Loucy (cell line): ENCODE results near the gene KCNJ11.

Experiments
- H2AFZ ChIP-seq: fragments of 200-600 bp; sonication (generic); 2 replicates; pipeline ENCODE4 v1.6.0; 2016; ENCODE audit warnings: antibody characterized with exemption, mild to moderate bottlenecking, low read length, moderate library complexity
- H3F3A ChIP-seq: fragments of 200-600 bp; 2 replicates; pipeline ENCODE4 v1.6.0; 2016; ENCODE audit warnings: antibody characterized with exemption, low read depth, mild to moderate bottlenecking
- H3K27me3 ChIP-seq: fragments of 200-600 bp; sonication (generic); 2 replicates; pipeline ENCODE4 v1.6.1; 2014; ENCODE audit warnings: low read length, mild to moderate bottlenecking; ENCODE audit not compliant: insufficient read depth, poor library complexity, severe bottlenecking
- H3K36me3 ChIP-seq: fragments of 200-600 bp; sonication (generic); 2 replicates; pipeline ENCODE4 v1.6.1; 2016; ENCODE audit warnings: low read length; ENCODE audit not compliant: insufficient read depth
- H3K4me1 ChIP-seq: fragments of 200-600 bp; sonication (generic); 2 replicates; pipeline ENCODE4 v1.5.1; 2014; ENCODE audit warnings: low read length, mild to moderate bottlenecking; ENCODE audit not compliant: insufficient read depth, poor library complexity, severe bottlenecking
- H3K4me2 ChIP-seq: fragments of 200-600 bp; sonication (generic); 2 replicates; pipeline ENCODE4 v1.6.0; 2014; ENCODE audit warnings: antibody characterized with exemption, low read length, low read depth, mild to moderate bottlenecking; ENCODE audit not compliant: poor library complexity, severe bottlenecking
- H3K4me3 ChIP-seq: fragments of 200-600 bp; sonication (generic); 2 replicates; pipeline ENCODE4 v1.5.1; 2014; ENCODE audit warnings: low read length, mild to moderate bottlenecking, mixed read lengths; ENCODE audit not compliant: poor library complexity, severe bottlenecking
- H3K79me2 ChIP-seq: fragments of 200-600 bp; sonication (generic); 2 replicates; pipeline ENCODE4 v1.6.1; 2014; ENCODE audit warnings: low read length; ENCODE audit not compliant: insufficient read depth
- H3K9ac ChIP-seq: fragments of 200-600 bp; sonication (generic); 2 replicates; pipeline ENCODE4 v1.6.0; 2014; ENCODE audit warnings: mild to moderate bottlenecking, low read depth, low read length, moderate library complexity; ENCODE audit not compliant: poor library complexity, severe bottlenecking
- H3K9me2 ChIP-seq: fragments of 200-600 bp; sonication (generic); replicated peaks from 2 replicates; pipeline ENCODE4 v1.6.1; 2016; ENCODE audit warnings: low read depth, low read length, mixed read lengths
- H3K9me3 ChIP-seq: fragments of 200-600 bp; sonication (generic); 2 replicates; pipeline ENCODE4 v1.6.1; 2014; ENCODE audit warnings: mild to moderate bottlenecking, antibody characterized with exemption, low read length, low read depth; ENCODE audit not compliant: insufficient read depth
- H4K20me1 ChIP-seq: fragments of 200-600 bp; sonication (generic); 2 replicates; pipeline ENCODE4 v1.6.0; 2014; ENCODE audit warnings: antibody characterized with exemption, low read length, mild to moderate bottlenecking; ENCODE audit not compliant: insufficient read depth, poor library complexity, severe bottlenecking
- EZH2phosphoT487 ChIP-seq: fragments of 200-600 bp; IDR thresholded peaks from 2 replicates; pipeline ENCODE4 v1.6.1; 2018; ENCODE audit warnings: antibody characterized with exemption, mild to moderate bottlenecking, moderate library complexity, borderline replicate concordance
- TF ChIP-seq, protein P1 (sequence below): fragments of 200-600 bp; sonication (generic); conservative IDR thresholded peaks from 2 replicates; pipeline ENCODE4 v1.5.1; 2014; ENCODE audit warnings: mild to moderate bottlenecking, antibody characterized with exemption, low read length

The KCNJ11 gene

DNA sequence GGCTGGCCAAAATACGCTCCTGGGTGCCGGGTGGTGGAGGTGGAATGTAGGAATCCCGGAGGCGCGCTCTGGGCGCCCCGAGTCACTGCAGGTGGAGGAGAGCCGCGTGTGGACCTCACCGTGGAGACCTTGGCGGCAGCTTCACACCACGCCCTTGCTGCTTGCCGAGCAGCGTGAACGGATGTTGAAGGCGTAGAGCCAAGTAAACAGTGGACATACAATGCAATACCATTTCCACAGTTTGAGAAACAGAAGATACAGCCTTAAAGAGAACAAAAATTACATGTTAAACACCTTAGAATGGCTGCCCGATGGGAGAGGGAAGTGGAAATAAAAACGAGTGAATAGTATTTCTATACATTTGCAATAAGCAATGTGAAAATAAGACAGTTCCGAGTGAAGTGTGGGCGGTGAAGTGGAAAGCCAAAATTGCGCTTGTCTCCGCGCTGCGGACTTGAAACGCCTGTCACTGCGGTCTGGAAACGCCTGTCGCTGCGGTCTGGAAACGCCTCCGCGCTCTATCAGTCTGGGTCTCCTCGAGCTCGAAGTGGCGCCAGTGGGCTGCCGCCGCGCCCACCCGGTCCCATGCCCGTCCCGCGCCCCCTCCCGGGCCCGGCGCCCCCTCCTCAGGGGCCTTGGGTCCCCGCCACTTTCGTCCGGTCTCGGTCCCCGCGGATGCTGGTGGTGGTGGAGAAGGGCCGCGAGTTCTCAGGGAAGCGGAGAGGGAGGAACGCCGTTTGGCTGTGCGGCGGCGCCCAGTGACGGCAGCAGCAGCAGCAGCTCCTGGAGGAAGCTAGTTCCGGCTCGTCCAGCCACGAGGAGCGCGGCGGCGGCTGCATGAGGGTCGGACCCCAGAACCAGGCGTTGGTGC, 35.3 kb downstream of the KCNJ11 start:
- peak overlapping the region; percentile 90 for H3K4me2 ChIP-seq
- peak overlapping the region; percentile 95 for H2AFZ ChIP-seq
- H3K9ac ChIP-seq = peak overlapping the region; percentile 74
- peaks cover 10% of the 10 kb centered on the region for H3F3A ChIP-seq
- H3K27me3 ChIP-seq = no peaks in the 10 kb centered on the region
- no peaks in the 10 kb centered on the region for H3K9me2 ChIP-seq
- no peaks in the 10 kb centered on the region for H3K79me2 ChIP-seq
- TF ChIP-seq, protein P1, sequence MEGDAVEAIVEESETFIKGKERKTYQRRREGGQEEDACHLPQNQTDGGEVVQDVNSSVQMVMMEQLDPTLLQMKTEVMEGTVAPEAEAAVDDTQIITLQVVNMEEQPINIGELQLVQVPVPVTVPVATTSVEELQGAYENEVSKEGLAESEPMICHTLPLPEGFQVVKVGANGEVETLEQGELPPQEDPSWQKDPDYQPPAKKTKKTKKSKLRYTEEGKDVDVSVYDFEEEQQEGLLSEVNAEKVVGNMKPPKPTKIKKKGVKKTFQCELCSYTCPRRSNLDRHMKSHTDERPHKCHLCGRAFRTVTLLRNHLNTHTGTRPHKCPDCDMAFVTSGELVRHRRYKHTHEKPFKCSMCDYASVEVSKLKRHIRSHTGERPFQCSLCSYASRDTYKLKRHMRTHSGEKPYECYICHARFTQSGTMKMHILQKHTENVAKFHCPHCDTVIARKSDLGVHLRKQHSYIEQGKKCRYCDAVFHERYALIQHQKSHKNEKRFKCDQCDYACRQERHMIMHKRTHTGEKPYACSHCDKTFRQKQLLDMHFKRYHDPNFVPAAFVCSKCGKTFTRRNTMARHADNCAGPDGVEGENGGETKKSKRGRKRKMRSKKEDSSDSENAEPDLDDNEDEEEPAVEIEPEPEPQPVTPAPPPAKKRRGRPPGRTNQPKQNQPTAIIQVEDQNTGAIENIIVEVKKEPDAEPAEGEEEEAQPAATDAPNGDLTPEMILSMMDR = no peak
- TF ChIP-seq EZH2phosphoT487 = no peak
- peaks cover 10% of the 10 kb centered on the region; the same call in 1 of the 2 replicates for H3K36me3 ChIP-seq
- peak overlapping the region; percentile 75 for H3K4me3 ChIP-seq
- H3K4me1 ChIP-seq = peaks cover 5% of the 10 kb centered on the region
- peaks cover 3% of the 10 kb centered on the region for H4K20me1 ChIP-seq
- no peaks in the 10 kb centered on the region for H3K9me3 ChIP-seq

GRCh38 chr11:17351510-17352176, 36.8 kb downstream of the KCNJ11 start, which contains the start of gene NCR3LG1:
NCR3LG1 (plus strand) TSS chr11:17351800; CDS start chr11:17351970, 170 bp downstream.
- peak within 1 kb of the TSS; percentile 74 for H3K9ac ChIP-seq
- no peaks in the 10 kb centered on the region for H3K9me3 ChIP-seq
- peaks cover 10% of the 10 kb centered on the region for H3F3A ChIP-seq
- no peaks in the 10 kb centered on the region for H3K27me3 ChIP-seq
- TF ChIP-seq EZH2phosphoT487 = no peak
- TF ChIP-seq, protein P1 = no peak
- peaks cover 5% of the 10 kb centered on the region for H3K4me1 ChIP-seq
- H4K20me1 ChIP-seq = peaks cover 3% of the 10 kb centered on the region
- H3K4me2 ChIP-seq = peak within 1 kb of the TSS; percentile 90
- 0 out of 2 replicates have a peak within 1 kb of the TSS, but pooled peaks have one; percentile 95 for H2AFZ ChIP-seq
- peak within 1 kb of the TSS; percentile 75 for H3K4me3 ChIP-seq
- H3K79me2 ChIP-seq = no peaks in the 10 kb centered on the region
- no peaks in the 10 kb centered on the region for H3K9me2 ChIP-seq
- peaks cover 15% of the 10 kb centered on the region; the same call in 1 of the 2 replicates for H3K36me3 ChIP-seq

DNA sequence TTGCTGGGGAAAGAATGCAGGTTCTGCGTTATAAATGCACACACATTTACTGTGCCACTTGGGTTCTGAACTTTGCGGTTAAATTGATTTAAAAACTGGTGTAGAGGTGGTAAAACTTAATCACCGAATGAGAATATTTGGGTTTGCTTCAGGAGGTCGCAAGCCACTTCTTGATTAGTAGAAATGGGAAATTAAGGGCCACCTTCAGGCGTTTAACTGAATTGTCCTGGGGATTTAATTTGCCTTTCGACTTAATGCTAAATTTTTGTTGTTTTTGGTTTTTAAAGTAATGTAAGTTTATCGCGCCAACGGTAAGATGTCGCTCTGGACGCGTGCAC, 37.3 kb downstream of the KCNJ11 start:
- Histone ChIP-seq H3F3A (peaks cover 10% of the 10 kb centered on the region), H3K4me2 (no peak overlapping the region), H3K9ac (no peak overlapping the region), H3K9me2 (no peaks in the 10 kb centered on the region), H3K4me1 (peaks cover 5% of the 10 kb centered on the region), H3K9me3 (no peaks in the 10 kb centered on the region), H3K27me3 (no peaks in the 10 kb centered on the region), H3K4me3 (no peak overlapping the region), H2AFZ (no peak overlapping the region), H3K36me3 (peaks cover 20% of the 10 kb centered on the region; the same call in 1 of the 2 replicates), H4K20me1 (peaks cover 3% of the 10 kb centered on the region), H3K79me2 (no peaks in the 10 kb centered on the region)
- TF ChIP-seq, protein P1 = peak; percentile 38; the same call in 1 of the 2 replicates
- TF ChIP-seq EZH2phosphoT487 = no peak
